Body of pancreas (tissue), 4 donors: ENCODE data around the gene SLC38A3. TPM values are rescaled to one million over a fixed set of nuclear protein-coding genes. Genes with fewer than 3 reads are reported as not detected.
A peak's percentile ranks its signal among the peaks of the same experiment; 100 is the strongest.

Source experiments
- ATAC-seq: fragments of 150-250 bp; one replicate; pipeline ENCODE4 v1.9.1; 2016
- DNase-seq, 4 donors: peaks; one replicate each; pipeline ENCODE4 v3.0.0-alpha.2; 2019
- H3K27ac ChIP-seq, 4 donors: fragments of 200-600 bp; sonication (generic); 1 replicate in 3 of 4; 2 replicates in 1 of 4; pipeline versions ENCODE4 v1.5.1 to v1.6.1; 2016 to 2019; ENCODE audit warnings: mild to moderate bottlenecking in 1 of 4, mixed read lengths in 1 of 4, moderate library complexity in 1 of 4
- H3K27me3 ChIP-seq, 2 donors: fragments of 200-600 bp; sonication (generic); one replicate each; pipeline ENCODE4 v1.6.0; 2016; ENCODE audit warnings: mild to moderate bottlenecking in 1 of 2
- H3K36me3 ChIP-seq, 2 donors: fragments of 200-600 bp; sonication (generic); replicated peaks in 1 of 2; 2 replicates each; pipeline ENCODE4 v1.5.1; 2016; ENCODE audit warnings: low read depth in 2 of 2; ENCODE audit not compliant: insufficient read depth in 1 of 2
- H3K4me1 ChIP-seq: fragments of 200-600 bp; sonication (generic); one replicate; pipeline ENCODE4 v1.6.0; 2016
- H3K4me3 ChIP-seq, 2 donors: fragments of 200-600 bp; sonication (generic); 1 replicate in 1 of 2; 2 replicates in 1 of 2; pipeline ENCODE4 v1.5.1; 2016 to 2019
- H3K9me3 ChIP-seq, 3 donors: fragments of 200-600 bp; sonication (generic); 1 replicate in 2 of 3; 2 replicates in 1 of 3; pipeline ENCODE4 v1.5.1; 2016
- CTCF ChIP-seq, 7 experiments: fragments of 450-650 bp in 4 of 7; fragments of 200-600 bp in 3 of 7; sonication (generic) in 3 of 7; IDR thresholded peaks; one replicate each; pipeline ENCODE4 v1.5.1; 2016 to 2019; ENCODE audit warnings: antibody characterized with exemption in 7 of 7
- POLR2A ChIP-seq, 3 donors: fragments of 450-650 bp; IDR thresholded peaks; one replicate each; pipeline ENCODE4 v1.6.1; 2016; ENCODE audit warnings: antibody characterized with exemption in 3 of 3, mild to moderate bottlenecking in 2 of 3
- WGBS, 2 donors: methylation state at CpG; one replicate each; pipeline ENCODE4 v1.1.5; 2017; 5-methylcytosine and 5-hydroxymethylcytosine counted together
- intact Hi-C: fragments of 100-400 bp; cut with DNase I; formaldehyde crosslinking; loops from one replicate; pipeline ENCODE4 v1.15.1; 2023
- total RNA-seq, 2 donors: library from RNA; depleted of rRNA; stranded (reverse); fragments of >200 nt; gene quantifications; one replicate each; pipeline ENCODE4 v1.1.0, GENCODE V29; 2016

Gene SLC38A3
- total RNA-seq, 2 donors from 2014 or later, result 4.6 to 48.0 TPM

- DNase-seq (peak; percentile 73 to 85 (median 78)), ATAC-seq (peak; percentile 57)
- TF ChIP-seq CTCF (IDR thresholded peaks at IDR 0.05) (peak; percentile 81 to 96 (median 92)), POLR2A (IDR thresholded peaks at IDR 0.05) (no peak)
- Histone ChIP-seq H3K4me3 (no peak overlapping the region), H3K4me1 (peaks cover 34% of the 10 kb centered on the region), H3K9me3 (no peaks in the 10 kb centered on the region), H3K27me3 (peaks cover 0 to 16% of the 10 kb centered on the region in 2 donors), H3K36me3 (no peaks in the 10 kb centered on the region), H3K27ac (no peak overlapping the region)
- 0 to 9% methylated on average over 4 to 21 of the region's 21 CpGs for WGBS, 2 donors
- intact Hi-C loops, result loop anchor here (10.0 kb wide), 1 partner anchor 82 kb away; the partner anchor contains the start of gene LSMEM2
Observed at GRCh38 chr3:50192689-50193141, 12.4 kb upstream of the SLC38A3 start.

GRCh38 chr3:50193286-50193685 is 11.8 kb upstream of the SLC38A3 start:
- WGBS, 2 donors, result 32% methylated on average over 36 of the region's 36 CpGs; no CpG with 5 or more reads in 1 of the 2 donors
- DNase-seq (no peak), ATAC-seq (no peak)
- intact Hi-C loops, result loop anchor here (10.0 kb wide), 1 partner anchor 82 kb away; the partner anchor contains the start of gene LSMEM2
- H3K27me3 ChIP-seq, result peaks cover 0 to 16% of the 10 kb centered on the region in 2 donors
- H3K27ac ChIP-seq, result no peak overlapping the region
- no peak overlapping the region for H3K4me3 ChIP-seq
- no peak for TF ChIP-seq POLR2A (IDR thresholded peaks at IDR 0.05)
- no peak for TF ChIP-seq CTCF (IDR thresholded peaks at IDR 0.05)
- H3K9me3 ChIP-seq, result no peaks in the 10 kb centered on the region
- no peaks in the 10 kb centered on the region for H3K36me3 ChIP-seq
- H3K4me1 ChIP-seq, result peaks cover 34% of the 10 kb centered on the region

- H3K27me3 ChIP-seq, result peaks cover 0 to 16% of the 10 kb centered on the region in 2 donors
- H3K9me3 ChIP-seq, result no peaks in the 10 kb centered on the region
- TF ChIP-seq CTCF (IDR thresholded peaks at IDR 0.05) (no peak), POLR2A (IDR thresholded peaks at IDR 0.05) (no peak)
- no peak overlapping the region for H3K27ac ChIP-seq
- H3K4me1 ChIP-seq, result peaks cover 34% of the 10 kb centered on the region
- 27% methylated on average over 32 of the region's 34 CpGs; no CpG with 5 or more reads in 1 of the 2 donors for whole genome bisulfite sequencing, 2 donors
- H3K4me3 ChIP-seq, result no peak overlapping the region
- no peak for DNase-seq
- no peaks in the 10 kb centered on the region for H3K36me3 ChIP-seq
- intact Hi-C loops, result loop anchor here (2.0 to 10.0 kb wide), 2 partner anchors 31 to 81 kb away; partner anchors contain the start of gene LSMEM2
- ATAC-seq, result no peak
Observed at GRCh38 chr3:50193746-50194127, 11.3 kb upstream of the SLC38A3 start.

GRCh38 chr3:50194128-50194902 is 10.8 kb upstream of the SLC38A3 start:
- TF ChIP-seq POLR2A (IDR thresholded peaks at IDR 0.05) (no peak), CTCF (IDR thresholded peaks at IDR 0.05) (peak; percentile 70 to 96 (median 92))
- WGBS, 2 donors, result 8 to 25% methylated on average over 15 to 67 of the region's 70 CpGs
- DNase-seq (peak; percentile 78 to 83 (median 80)), ATAC-seq (peak; percentile 80)
- H3K36me3 ChIP-seq, result no peaks in the 10 kb centered on the region
- H3K9me3 ChIP-seq, result no peaks in the 10 kb centered on the region
- no peak overlapping the region for H3K27ac ChIP-seq
- peaks cover 34% of the 10 kb centered on the region for H3K4me1 ChIP-seq
- no peak overlapping the region for H3K4me3 ChIP-seq
- intact Hi-C loops, result loop anchor here (2.0 to 10.0 kb wide), 2 partner anchors 30 to 80 kb away; partner anchors contain the start of gene LSMEM2
- peaks cover 0 to 16% of the 10 kb centered on the region in 2 donors for H3K27me3 ChIP-seq
